DOHH2 (cell line): ENCODE results near the gene GLRX2.

Source experiments
- H3F3A ChIP-seq: fragments of 200-600 bp; sonication (generic), shearing (Covaris generic); 2 replicates; pipeline ENCODE4 v1.6.0; 2016; ENCODE audit warnings: antibody characterized with exemption, mild to moderate bottlenecking; ENCODE audit not compliant: control insufficient read depth, insufficient read depth
- H3K27ac ChIP-seq: fragments of 200-600 bp; sonication (generic); 2 replicates; pipeline ENCODE4 v1.5.1; 2014; ENCODE audit warnings: low read depth, mild to moderate bottlenecking, low read length, moderate library complexity
- H3K27me3 ChIP-seq: fragments of 200-600 bp; sonication (generic); 2 replicates; pipeline ENCODE4 v1.6.1; 2014; ENCODE audit warnings: mild to moderate bottlenecking, low read length, mixed read lengths; ENCODE audit not compliant: control insufficient read depth
- H3K36me3 ChIP-seq: fragments of 200-600 bp; sonication (generic); 2 replicates; pipeline ENCODE4 v1.6.1; 2014; ENCODE audit warnings: mild to moderate bottlenecking, low read length, moderate library complexity, mixed read lengths; ENCODE audit not compliant: control insufficient read depth
- H3K4me1 ChIP-seq: fragments of 200-600 bp; sonication (generic); 2 replicates; pipeline ENCODE4 v1.6.1; 2014; ENCODE audit warnings: mild to moderate bottlenecking, low read length, mixed read lengths; ENCODE audit not compliant: control insufficient read depth
- H3K4me2 ChIP-seq: fragments of 200-600 bp; sonication (generic); 2 replicates; pipeline ENCODE4 v1.6.0; 2014; ENCODE audit warnings: mild to moderate bottlenecking, low read length, moderate library complexity
- H3K4me3 ChIP-seq: fragments of 200-600 bp; sonication (generic); 2 replicates; pipeline ENCODE4 v1.5.1; 2014; ENCODE audit warnings: mild to moderate bottlenecking, low read length, mixed read lengths
- H3K79me2 ChIP-seq: fragments of 200-600 bp; sonication (generic); 2 replicates; pipeline ENCODE4 v1.6.1; 2014; ENCODE audit warnings: mild to moderate bottlenecking, low read length, mixed read lengths; ENCODE audit not compliant: control insufficient read depth
- H3K9me2 ChIP-seq: fragments of 200-600 bp; sonication (generic); replicated peaks from 2 replicates; pipeline ENCODE4 v1.6.1; 2014; ENCODE audit warnings: mild to moderate bottlenecking, low read length, mixed read lengths; ENCODE audit not compliant: control insufficient read depth
- H3K9me3 ChIP-seq: fragments of 200-600 bp; sonication (generic); 2 replicates; pipeline ENCODE4 v1.6.1; 2014; ENCODE audit warnings: antibody characterized with exemption, low read length, mixed read lengths; ENCODE audit not compliant: control insufficient read depth, insufficient read depth
- H4K20me1 ChIP-seq: fragments of 200-600 bp; sonication (generic); 2 replicates; pipeline ENCODE4 v1.6.0; 2014; ENCODE audit warnings: low read depth, mild to moderate bottlenecking, antibody characterized with exemption, low read length, moderate library complexity; ENCODE audit not compliant: control insufficient read depth, insufficient read depth
- EZH2phosphoT487 ChIP-seq: fragments of 200-600 bp; sonication (generic); IDR thresholded peaks from 2 replicates; pipeline ENCODE4 v1.6.1; 2017; ENCODE audit warnings: borderline replicate concordance, mild to moderate bottlenecking, antibody characterized with exemption, low read length, moderate library complexity, mixed read lengths
- TF ChIP-seq, protein P1 (sequence below): fragments of 200-600 bp; sonication (generic); IDR thresholded peaks from one replicate; pipeline ENCODE4 v1.5.1; 2014; ENCODE audit warnings: antibody characterized with exemption, mild to moderate bottlenecking, low read depth, low read length; ENCODE audit not compliant: poor library complexity, severe bottlenecking

Gene GLRX2

DNA sequence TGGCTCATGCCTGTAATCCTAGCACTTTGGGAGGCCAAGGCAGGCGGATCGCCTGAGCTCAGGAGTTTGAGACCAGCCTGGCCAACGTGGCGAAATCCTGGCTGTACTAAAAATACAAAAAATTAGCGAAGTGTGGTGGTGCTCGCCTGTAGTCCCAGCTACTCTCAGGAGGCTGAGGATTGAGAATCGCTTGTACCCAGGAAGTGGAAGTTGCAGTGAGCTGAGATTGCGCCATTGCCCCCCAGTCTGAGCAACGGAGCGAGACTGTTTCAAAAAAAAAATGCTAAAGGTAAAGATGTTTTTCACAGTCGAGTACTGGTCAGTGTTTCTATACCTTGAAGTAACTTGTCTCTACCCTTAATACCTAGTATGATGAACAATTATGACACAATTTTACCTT lies 11.1 kb downstream of the GLRX2 start:
- no peaks in the 10 kb centered on the region for H3K9me2 ChIP-seq
- no peaks in the 10 kb centered on the region for H3K9me3 ChIP-seq
- H3K27ac ChIP-seq = no peak overlapping the region
- H3K27me3 ChIP-seq = no peaks in the 10 kb centered on the region
- H3K79me2 ChIP-seq = no peaks in the 10 kb centered on the region
- peaks cover 11% of the 10 kb centered on the region; the same call in 1 of the 2 replicates for H3F3A ChIP-seq
- no peaks in the 10 kb centered on the region for H3K4me1 ChIP-seq
- no peak overlapping the region for H3K4me2 ChIP-seq
- TF ChIP-seq, protein P1, sequence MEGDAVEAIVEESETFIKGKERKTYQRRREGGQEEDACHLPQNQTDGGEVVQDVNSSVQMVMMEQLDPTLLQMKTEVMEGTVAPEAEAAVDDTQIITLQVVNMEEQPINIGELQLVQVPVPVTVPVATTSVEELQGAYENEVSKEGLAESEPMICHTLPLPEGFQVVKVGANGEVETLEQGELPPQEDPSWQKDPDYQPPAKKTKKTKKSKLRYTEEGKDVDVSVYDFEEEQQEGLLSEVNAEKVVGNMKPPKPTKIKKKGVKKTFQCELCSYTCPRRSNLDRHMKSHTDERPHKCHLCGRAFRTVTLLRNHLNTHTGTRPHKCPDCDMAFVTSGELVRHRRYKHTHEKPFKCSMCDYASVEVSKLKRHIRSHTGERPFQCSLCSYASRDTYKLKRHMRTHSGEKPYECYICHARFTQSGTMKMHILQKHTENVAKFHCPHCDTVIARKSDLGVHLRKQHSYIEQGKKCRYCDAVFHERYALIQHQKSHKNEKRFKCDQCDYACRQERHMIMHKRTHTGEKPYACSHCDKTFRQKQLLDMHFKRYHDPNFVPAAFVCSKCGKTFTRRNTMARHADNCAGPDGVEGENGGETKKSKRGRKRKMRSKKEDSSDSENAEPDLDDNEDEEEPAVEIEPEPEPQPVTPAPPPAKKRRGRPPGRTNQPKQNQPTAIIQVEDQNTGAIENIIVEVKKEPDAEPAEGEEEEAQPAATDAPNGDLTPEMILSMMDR = no peak
- no peak for TF ChIP-seq EZH2phosphoT487
- no peaks in the 10 kb centered on the region for H4K20me1 ChIP-seq
- peaks cover 56% of the 10 kb centered on the region for H3K36me3 ChIP-seq
- no peak overlapping the region for H3K4me3 ChIP-seq

DNA sequence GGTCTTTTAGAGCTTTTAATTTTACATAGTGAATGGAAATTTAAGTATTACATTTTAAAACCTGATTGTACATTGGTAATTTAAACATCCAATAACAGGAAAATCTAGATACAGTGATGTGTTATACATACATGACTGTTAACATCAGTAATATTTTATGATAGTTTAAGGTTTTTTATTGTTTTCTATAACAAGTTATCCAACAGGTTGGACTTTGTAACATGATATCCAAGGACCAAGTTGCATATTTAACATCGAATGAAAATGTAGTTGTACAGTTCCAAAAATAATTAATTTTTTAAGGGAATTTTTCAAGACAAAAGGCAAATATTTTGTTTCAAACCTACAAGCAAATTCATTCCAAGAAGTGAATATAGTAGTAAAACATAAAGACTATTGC lies 14.3 kb downstream of the GLRX2 start:
- no peak overlapping the region for H3K4me3 ChIP-seq
- no peaks in the 10 kb centered on the region for H4K20me1 ChIP-seq
- no peak overlapping the region for H3K4me2 ChIP-seq
- H3K4me1 ChIP-seq = no peaks in the 10 kb centered on the region
- no peaks in the 10 kb centered on the region for H3K9me3 ChIP-seq
- peaks cover 15% of the 10 kb centered on the region; the same call in 1 of the 2 replicates for H3F3A ChIP-seq
- no peak for TF ChIP-seq EZH2phosphoT487
- TF ChIP-seq, protein P1 = no peak
- H3K9me2 ChIP-seq = no peaks in the 10 kb centered on the region
- H3K27ac ChIP-seq = no peak overlapping the region
- H3K79me2 ChIP-seq = no peaks in the 10 kb centered on the region
- peaks cover 44% of the 10 kb centered on the region for H3K36me3 ChIP-seq
- no peaks in the 10 kb centered on the region for H3K27me3 ChIP-seq

DNA sequence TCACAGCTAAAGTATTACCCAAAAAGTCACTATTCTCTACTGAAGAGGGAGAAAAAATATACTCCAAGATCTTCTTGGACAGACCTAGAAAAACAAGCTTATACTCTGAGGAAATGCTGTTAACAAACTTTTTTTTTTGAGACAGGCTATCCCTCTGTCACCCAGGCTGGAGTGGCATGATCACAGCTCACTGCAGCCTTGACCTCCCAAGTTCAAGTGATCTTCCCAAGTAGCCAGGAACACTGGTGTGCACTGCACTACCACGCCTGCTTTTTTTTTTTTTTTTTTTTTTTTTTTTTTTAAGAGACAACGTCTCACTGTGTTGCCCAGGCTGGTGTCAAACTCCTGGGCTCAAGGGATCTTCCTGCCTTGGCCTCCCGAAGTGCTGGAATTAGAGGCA lies 17.3 kb downstream of the GLRX2 start:
- H3K27me3 ChIP-seq = no peaks in the 10 kb centered on the region
- H3K4me2 ChIP-seq = no peak overlapping the region
- no peak overlapping the region for H3K4me3 ChIP-seq
- no peaks in the 10 kb centered on the region for H3K79me2 ChIP-seq
- no peak overlapping the region for H3K27ac ChIP-seq
- H3K9me3 ChIP-seq = no peaks in the 10 kb centered on the region
- TF ChIP-seq, protein P1 = no peak
- no peak for TF ChIP-seq EZH2phosphoT487
- no peaks in the 10 kb centered on the region for H3K9me2 ChIP-seq
- peaks cover 13% of the 10 kb centered on the region; the same call in 1 of the 2 replicates for H3F3A ChIP-seq
- no peaks in the 10 kb centered on the region for H4K20me1 ChIP-seq
- peaks cover 8% of the 10 kb centered on the region for H3K4me1 ChIP-seq
- H3K36me3 ChIP-seq = peaks cover 54% of the 10 kb centered on the region
